Measurements from ENCODE around the gene TMEM131L. TPM values are rescaled to one million over a fixed set of nuclear protein-coding genes. Genes with fewer than 3 reads are reported as not detected.

TMEM131L gene
- total RNA-seq, 3 donors from 2014 or later (not counting 1 experiment from before 2014, with no cell fraction given): 67.8 to 105 (median 71.1) TPM

- Histone ChIP-seq H3K27me3 (ENCODE audit: control insufficient read depth, insufficient read depth, low read length) (no peaks in the 10 kb centered on the region), H3K4me3 (ENCODE audit: low read length) (no peak overlapping the region), H3K27ac (ENCODE audit: low read length) (peak overlapping the region; percentile 73), H3K4me1 (ENCODE audit: control insufficient read depth, insufficient read depth, low read length) (peaks cover 90% of the 10 kb centered on the region), H3K9me3 (ENCODE audit: control insufficient read depth, insufficient read depth, low read length) (no peaks in the 10 kb centered on the region), H3K36me3 (ENCODE audit: control insufficient read depth, insufficient read depth, low read length) (no peaks in the 10 kb centered on the region)
- no peaks in the 10 kb centered on the region for H3K9me3 Mint-ChIP-seq
- no peak for DNase-seq
- no peaks in the 10 kb centered on the region for H3K36me3 Mint-ChIP-seq
- no peak for TF ChIP-seq CTCF (IDR thresholded peaks at IDR 0.05)
- peak overlapping the region; percentile 90 to 92 for H3K27ac Mint-ChIP-seq
- ATAC-seq: no peak
- H3K27me3 Mint-ChIP-seq (ENCODE audit: low read depth in 2 of 2): no peaks in the 10 kb centered on the region
- 31% methylated on average over 4 of the region's 4 CpGs for WGBS (ENCODE audit: insufficient coverage)
- peaks cover 100% of the 10 kb centered on the region in 2 donors for H3K4me1 Mint-ChIP-seq
- peak overlapping the region; percentile 87 for H3K4me3 Mint-ChIP-seq
- intact Hi-C loops (cut with micrococcal nuclease): loop anchor here (2.0 to 5.0 kb wide), 3 partner anchors 27 to 87 kb away; no protein-coding TSS in a partner anchor
Measured at GRCh38 chr4:153523941-153524386, 57.8 kb downstream of the TMEM131L start.

GRCh38 chr4:153524682-153525081 lies 58.5 kb downstream of the TMEM131L start:
- Histone ChIP-seq H3K4me1 (ENCODE audit: control insufficient read depth, insufficient read depth, low read length) (peaks cover 88% of the 10 kb centered on the region), H3K36me3 (ENCODE audit: control insufficient read depth, insufficient read depth, low read length) (no peaks in the 10 kb centered on the region), H3K4me3 (ENCODE audit: low read length) (no peak overlapping the region), H3K27ac (ENCODE audit: low read length) (peak overlapping the region; percentile 67), H3K27me3 (ENCODE audit: control insufficient read depth, insufficient read depth, low read length) (no peaks in the 10 kb centered on the region), H3K9me3 (ENCODE audit: control insufficient read depth, insufficient read depth, low read length) (no peaks in the 10 kb centered on the region)
- TF ChIP-seq CTCF (IDR thresholded peaks at IDR 0.05): no peak
- ATAC-seq (no peak), DNase-seq (no peak)
- H3K9me3 Mint-ChIP-seq: no peaks in the 10 kb centered on the region
- no peaks in the 10 kb centered on the region for H3K27me3 Mint-ChIP-seq (ENCODE audit: low read depth in 2 of 2)
- peak overlapping the region; percentile 87 for H3K4me3 Mint-ChIP-seq
- intact Hi-C loops (cut with micrococcal nuclease): loop anchor here (5.0 kb wide), 1 partner anchor 87 kb away; no protein-coding TSS in a partner anchor
- H3K27ac Mint-ChIP-seq: peak overlapping the region; percentile 90 to 92
- no peaks in the 10 kb centered on the region for H3K36me3 Mint-ChIP-seq
- WGBS (ENCODE audit: insufficient coverage): 83% methylated on average over 4 of the region's 4 CpGs
- peaks cover 100% of the 10 kb centered on the region in 2 donors for H3K4me1 Mint-ChIP-seq

GRCh38 chr4:153527690-153528089 lies 61.5 kb downstream of the TMEM131L start:
- Mint-ChIP-seq H3K27me3 (ENCODE audit: low read depth in 2 of 2) (no peaks in the 10 kb centered on the region), H3K4me1 (peaks cover 93 to 97% of the 10 kb centered on the region in 2 donors), H3K36me3 (no peaks in the 10 kb centered on the region), H3K4me3 (peak overlapping the region; percentile 89), H3K27ac (peak overlapping the region; percentile 90 to 92), H3K9me3 (no peaks in the 10 kb centered on the region)
- no peaks in the 10 kb centered on the region for H3K36me3 ChIP-seq (ENCODE audit: control insufficient read depth, insufficient read depth, low read length)
- H3K4me1 ChIP-seq (ENCODE audit: control insufficient read depth, insufficient read depth, low read length): peaks cover 72% of the 10 kb centered on the region
- 72% methylated on average over 11 of the region's 11 CpGs for WGBS (ENCODE audit: insufficient coverage)
- TF ChIP-seq CTCF (IDR thresholded peaks at IDR 0.05): no peak
- H3K9me3 ChIP-seq (ENCODE audit: control insufficient read depth, insufficient read depth, low read length): no peaks in the 10 kb centered on the region
- ATAC-seq (no peak), DNase-seq (no peak)
- peak overlapping the region; percentile 50 for H3K27ac ChIP-seq (ENCODE audit: low read length)
- intact Hi-C loops (cut with micrococcal nuclease): no loop called here
- H3K4me3 ChIP-seq (ENCODE audit: low read length): no peak overlapping the region
- no peaks in the 10 kb centered on the region for H3K27me3 ChIP-seq (ENCODE audit: control insufficient read depth, insufficient read depth, low read length)
